ENCODE results near the gene NEU4.

- TF ChIP-seq CTCF (IDR thresholded peaks at IDR 0.05; ENCODE audit: insufficient read depth, low read depth, low read length) (no peak), EZH2 (IDR thresholded peaks at IDR 0.05; ENCODE audit: insufficient read depth, low read length) (no peak)
These were observed 40.0 kb downstream of the NEU4 start for GRCh38 chr2:241848761-241849615.

Measured in astrocyte (in vitro differentiated cells and primary cell).